PC-3 (cell line): ENCODE results near the gene KIF6. TPM values are rescaled to one million over a fixed set of nuclear protein-coding genes. Genes with fewer than 3 reads are reported as not detected.

Experiments used
- ATAC-seq: fragments of 200-7000 bp; cut with Tn5 transposase; 2 replicates; pipeline ENCODE4 v1.9.1; 2020; ENCODE audit warnings: mild to moderate bottlenecking, moderate library complexity
- BruUV-seq: library from RNA; stranded (reverse); fragments of 400-500 nt; replicated peaks from 2 replicates; lab custom pipeline; 2021; lab: Mats Ljungman, UMichigan
- CTCF ChIA-PET: fragments of 300-600 bp; sonication (Branson Sonifier 250); formaldehyde crosslinking; loops from one replicate; lab custom pipeline; 2022; ENCODE audit warnings: antibody characterized with exemption; lab: Charles Lee
- POLR2A ChIA-PET: fragments of 300-600 bp; sonication (Branson Sonifier 250); formaldehyde crosslinking; loops from one replicate; lab custom pipeline; 2022; ENCODE audit warnings: antibody characterized with exemption; ENCODE audit not compliant: unreplicated experiment; lab: Charles Lee
- DNase-seq: peaks from one replicate; pipeline ENCODE4 v3.0.0-alpha.2; 2015
- H2AFZ ChIP-seq: fragments of 300-600 bp; sonication (generic); 2 replicates; pipeline ENCODE4 v1.6.0; 2016; ENCODE audit warnings: antibody characterized with exemption, low read length
- H3F3A ChIP-seq: fragments of 300-600 bp; sonication (generic); one replicate; pipeline ENCODE4 v1.6.0; 2017; ENCODE audit warnings: antibody characterized with exemption, low read length, control low read depth, mild to moderate bottlenecking; ENCODE audit not compliant: unreplicated experiment
- H3K27ac ChIP-seq: fragments of 300-600 bp; sonication (generic); 2 replicates; pipeline ENCODE4 v1.5.1; 2016; ENCODE audit warnings: mild to moderate bottlenecking, low read length
- H3K27me3 ChIP-seq: fragments of 300-600 bp; sonication (generic); 2 replicates; pipeline ENCODE4 v1.6.1; 2016; ENCODE audit warnings: low read length, mixed read lengths
- H3K36me3 ChIP-seq: fragments of 300-600 bp; sonication (generic); 2 replicates; pipeline ENCODE4 v1.6.1; 2016; ENCODE audit warnings: low read depth, mixed run types, low read length, mixed read lengths
- H3K4me1 ChIP-seq: fragments of 300-600 bp; sonication (generic); 2 replicates; pipeline ENCODE4 v1.5.1; 2016; ENCODE audit warnings: low read length; ENCODE audit not compliant: insufficient read depth
- H3K4me2 ChIP-seq: fragments of 300-600 bp; sonication (generic); 2 replicates; pipeline ENCODE4 v1.6.0; 2016; ENCODE audit warnings: low read length
- H3K4me3 ChIP-seq: fragments of 300-600 bp; sonication (generic); 2 replicates; pipeline ENCODE4 v1.5.1; 2016; ENCODE audit warnings: mild to moderate bottlenecking, low read length, mixed read lengths
- H3K79me2 ChIP-seq: fragments of 300-600 bp; sonication (generic); 2 replicates; pipeline ENCODE4 v1.6.1; 2017; ENCODE audit warnings: low read length, mixed read lengths
- H3K9ac ChIP-seq: fragments of 300-600 bp; sonication (generic); 2 replicates; pipeline ENCODE4 v1.6.0; 2016; ENCODE audit warnings: mild to moderate bottlenecking, low read length
- H3K9me2 ChIP-seq: fragments of 300-600 bp; sonication (generic); replicated peaks from 2 replicates; pipeline ENCODE4 v1.6.1; 2016; ENCODE audit warnings: mixed run types, low read length, mixed read lengths
- H3K9me3 ChIP-seq: fragments of 300-600 bp; sonication (generic); 2 replicates; pipeline ENCODE4 v1.6.1; 2016; ENCODE audit warnings: low read length, mixed read lengths
- H4K20me1 ChIP-seq: fragments of 300-600 bp; sonication (generic); 2 replicates; pipeline ENCODE4 v1.6.1; 2016; ENCODE audit warnings: low read length, mixed read lengths
- EZH2 ChIP-seq: fragments of 300-600 bp; sonication (generic); IDR thresholded peaks from one replicate; pipeline ENCODE4 v1.6.1; 2017; ENCODE audit warnings: antibody characterized with exemption, mild to moderate bottlenecking, low read length; ENCODE audit not compliant: unreplicated experiment
- EZH2phosphoT487 ChIP-seq: fragments of 300-600 bp; sonication (generic); IDR thresholded peaks from 2 replicates; pipeline ENCODE4 v1.6.1; 2018; ENCODE audit warnings: mild to moderate bottlenecking, antibody characterized with exemption, low read length, borderline replicate concordance
- intact Hi-C: fragments of 100-400 bp; cut with micrococcal nuclease; formaldehyde crosslinking; loops from 2 replicates; pipeline ENCODE4 v1.9.0; 2023
- total RNA-seq: library from RNA; depleted of rRNA; stranded (reverse); fragments of >200 nt; gene quantifications from 2 replicates; pipeline ENCODE4 v1.2.3, GENCODE V29; 2014
- TF ChIP-seq, protein P1 (sequence below): fragments of 300-600 bp; sonication (generic); conservative IDR thresholded peaks from 2 replicates; pipeline ENCODE4 v1.5.1; 2017; ENCODE audit warnings: antibody characterized with exemption, low read depth, mild to moderate bottlenecking, low read length

Gene KIF6
- total RNA-seq, 1 experiment from 2014 or later = 0.07 TPM

- BruUV-seq = no TSS peak
- no peaks in the 10 kb centered on the region for H3K4me1 ChIP-seq
- no peaks in the 10 kb centered on the region for H3K9me3 ChIP-seq
- no peaks in the 10 kb centered on the region for H3K9me2 ChIP-seq
- H3F3A ChIP-seq = no peaks in the 10 kb centered on the region
- ATAC-seq (no peak), DNase-seq (no peak)
- H3K4me3 ChIP-seq = no peak overlapping the region
- ChIA-PET POLR2A (no interaction called here), CTCF (no interaction called here)
- H3K27ac ChIP-seq = no peak overlapping the region
- no peak overlapping the region for H3K9ac ChIP-seq
- no peaks in the 10 kb centered on the region for H3K79me2 ChIP-seq
- no peaks in the 10 kb centered on the region for H3K36me3 ChIP-seq
- TF ChIP-seq EZH2phosphoT487 = no peak
- no peak for TF ChIP-seq EZH2
- TF ChIP-seq, protein P1, sequence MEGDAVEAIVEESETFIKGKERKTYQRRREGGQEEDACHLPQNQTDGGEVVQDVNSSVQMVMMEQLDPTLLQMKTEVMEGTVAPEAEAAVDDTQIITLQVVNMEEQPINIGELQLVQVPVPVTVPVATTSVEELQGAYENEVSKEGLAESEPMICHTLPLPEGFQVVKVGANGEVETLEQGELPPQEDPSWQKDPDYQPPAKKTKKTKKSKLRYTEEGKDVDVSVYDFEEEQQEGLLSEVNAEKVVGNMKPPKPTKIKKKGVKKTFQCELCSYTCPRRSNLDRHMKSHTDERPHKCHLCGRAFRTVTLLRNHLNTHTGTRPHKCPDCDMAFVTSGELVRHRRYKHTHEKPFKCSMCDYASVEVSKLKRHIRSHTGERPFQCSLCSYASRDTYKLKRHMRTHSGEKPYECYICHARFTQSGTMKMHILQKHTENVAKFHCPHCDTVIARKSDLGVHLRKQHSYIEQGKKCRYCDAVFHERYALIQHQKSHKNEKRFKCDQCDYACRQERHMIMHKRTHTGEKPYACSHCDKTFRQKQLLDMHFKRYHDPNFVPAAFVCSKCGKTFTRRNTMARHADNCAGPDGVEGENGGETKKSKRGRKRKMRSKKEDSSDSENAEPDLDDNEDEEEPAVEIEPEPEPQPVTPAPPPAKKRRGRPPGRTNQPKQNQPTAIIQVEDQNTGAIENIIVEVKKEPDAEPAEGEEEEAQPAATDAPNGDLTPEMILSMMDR = no peak
- H3K27me3 ChIP-seq = no peaks in the 10 kb centered on the region
- intact Hi-C loops = no loop called here
- H2AFZ ChIP-seq = no peak overlapping the region
- no peak overlapping the region for H3K4me2 ChIP-seq
- H4K20me1 ChIP-seq = no peaks in the 10 kb centered on the region
Observed at GRCh38 chr6:39685489-39685826, 39.8 kb downstream of the KIF6 start.

GRCh38 chr6:39684790-39685488 is 40.3 kb downstream of the KIF6 start:
- no peak overlapping the region for H3K27ac ChIP-seq
- no peak overlapping the region for H3K4me2 ChIP-seq
- ChIA-PET CTCF (no interaction called here), POLR2A (no interaction called here)
- no peaks in the 10 kb centered on the region for H3K79me2 ChIP-seq
- DNase-seq (no peak), ATAC-seq (no peak)
- no peaks in the 10 kb centered on the region for H3F3A ChIP-seq
- no peak overlapping the region for H3K9ac ChIP-seq
- no peak overlapping the region for H2AFZ ChIP-seq
- H3K36me3 ChIP-seq = no peaks in the 10 kb centered on the region
- TF ChIP-seq, protein P1 = no peak
- TF ChIP-seq EZH2phosphoT487 (no peak), EZH2 (no peak)
- no TSS peak for BruUV-seq
- no peaks in the 10 kb centered on the region for H3K4me1 ChIP-seq
- intact Hi-C loops = no loop called here
- H3K9me3 ChIP-seq = no peaks in the 10 kb centered on the region
- H3K27me3 ChIP-seq = no peaks in the 10 kb centered on the region
- no peaks in the 10 kb centered on the region for H3K9me2 ChIP-seq
- no peaks in the 10 kb centered on the region for H4K20me1 ChIP-seq
- H3K4me3 ChIP-seq = no peak overlapping the region

DNA sequence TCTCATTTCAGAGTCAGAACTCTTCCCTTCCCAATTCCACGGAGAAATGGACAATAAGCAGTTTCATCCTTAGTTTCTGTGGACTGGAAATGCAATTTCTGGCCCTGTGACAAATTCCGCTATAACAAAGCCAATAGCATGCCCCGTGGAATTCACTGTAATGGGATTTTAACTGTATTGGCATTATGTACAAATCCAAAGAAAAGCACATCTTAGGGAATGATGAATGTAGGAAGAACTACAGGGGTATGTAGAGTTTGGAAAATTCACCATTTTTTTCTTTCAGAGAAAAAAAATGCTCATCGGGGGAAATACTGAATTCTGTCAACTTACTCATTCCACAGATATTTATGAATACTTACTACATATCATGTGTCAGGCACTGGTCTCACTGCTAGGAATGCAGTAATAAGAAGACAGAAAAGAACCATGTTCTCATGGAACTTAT is 43.5 kb downstream of the KIF6 start:
- no TSS peak for BruUV-seq
- ATAC-seq (no peak), DNase-seq (no peak)
- H3K4me1 ChIP-seq = no peaks in the 10 kb centered on the region
- H3K36me3 ChIP-seq = no peaks in the 10 kb centered on the region
- no peaks in the 10 kb centered on the region for H3K9me2 ChIP-seq
- H3K4me2 ChIP-seq = no peak overlapping the region
- H4K20me1 ChIP-seq = no peaks in the 10 kb centered on the region
- no peak overlapping the region for H2AFZ ChIP-seq
- H3K9ac ChIP-seq = no peak overlapping the region
- CTCF ChIA-PET = no interaction called here
- H3K79me2 ChIP-seq = no peaks in the 10 kb centered on the region
- H3K27me3 ChIP-seq = no peaks in the 10 kb centered on the region
- H3F3A ChIP-seq = no peaks in the 10 kb centered on the region
- intact Hi-C loops = no loop called here
- no peak overlapping the region for H3K4me3 ChIP-seq
- H3K9me3 ChIP-seq = no peaks in the 10 kb centered on the region
- POLR2A ChIA-PET = no interaction called here
- TF ChIP-seq, protein P1 = no peak
- TF ChIP-seq EZH2 (no peak), EZH2phosphoT487 (no peak)
- no peak overlapping the region for H3K27ac ChIP-seq
